HEK293T (cell line): ENCODE results near the gene AKIRIN2.

Source experiments
- BHLHE40 ChIP-seq: fragments of 450-650 bp; IDR thresholded peaks from 2 replicates; pipeline ENCODE4 v1.6.1; 2016; ENCODE audit warnings: mild to moderate bottlenecking, moderate library complexity, borderline replicate concordance
- CTBP1 ChIP-seq: fragments of 450-650 bp; IDR thresholded peaks from 2 replicates; pipeline ENCODE4 v1.6.1; 2016; ENCODE audit warnings: borderline replicate concordance
- ELF4 ChIP-seq: fragments of 450-650 bp; IDR thresholded peaks from 2 replicates; pipeline ENCODE4 v1.6.1; 2017; ENCODE audit warnings: antibody characterized with exemption
- FOXA1 ChIP-seq: fragments of 450-650 bp; IDR thresholded peaks from 2 replicates; pipeline ENCODE4 v1.6.1; 2016; ENCODE audit warnings: mild to moderate bottlenecking
- FOXK2 ChIP-seq: fragments of 450-650 bp; IDR thresholded peaks from 2 replicates; pipeline ENCODE4 v1.6.1; 2016; ENCODE audit warnings: mild to moderate bottlenecking
- FOXM1 ChIP-seq: fragments of 450-650 bp; IDR thresholded peaks from 2 replicates; pipeline ENCODE4 v1.6.1; 2017; ENCODE audit warnings: mild to moderate bottlenecking, borderline replicate concordance
- HDGF ChIP-seq: fragments of 450-650 bp; IDR thresholded peaks from 2 replicates; pipeline ENCODE4 v1.6.1; 2017; ENCODE audit warnings: antibody characterized with exemption, borderline replicate concordance
- L3MBTL2 ChIP-seq: fragments of 450-650 bp; conservative IDR thresholded peaks from 2 replicates; pipeline ENCODE4 v1.6.1; 2016; ENCODE audit warnings: mild to moderate bottlenecking
- LEF1 ChIP-seq: fragments of 450-650 bp; IDR thresholded peaks from 2 replicates; pipeline ENCODE4 v1.6.1; 2017; ENCODE audit warnings: mild to moderate bottlenecking, borderline replicate concordance
- PKNOX1 ChIP-seq: fragments of 450-650 bp; IDR thresholded peaks from 2 replicates; pipeline ENCODE4 v1.6.1; 2016
- SP1 ChIP-seq: fragments of 450-650 bp; IDR thresholded peaks from 2 replicates; pipeline ENCODE4 v1.6.1; 2017
- SUZ12 ChIP-seq: fragments of 450-650 bp; IDR thresholded peaks from 2 replicates; pipeline ENCODE4 v1.6.1; 2016; ENCODE audit warnings: mild to moderate bottlenecking
- TARDBP ChIP-seq: fragments of 450-650 bp; IDR thresholded peaks from 2 replicates; pipeline ENCODE4 v1.6.1; 2016
- ZNF384 ChIP-seq: fragments of 450-650 bp; IDR thresholded peaks from 2 replicates; pipeline ENCODE4 v1.6.1; 2016

- TF ChIP-seq FOXM1 (no peak), CTBP1 (no peak), TARDBP (no peak), SUZ12 (no peak), ELF4 (no peak), FOXK2 (no peak), FOXA1 (no peak), SP1 (no peak), PKNOX1 (no peak), BHLHE40 (no peak), LEF1 (no peak), ZNF384 (no peak), HDGF (no peak), L3MBTL2 (no peak)
Observed at GRCh38 chr6:87639373-87639772, 62.7 kb downstream of the AKIRIN2 start.
